SK-N-SH treated with all-trans-retinoic acid at 6 μM for 48 hours (cell line): Measurements from ENCODE around the gene FTO.

Experiments used
- ATAC-seq: fragments of 200-7000 bp; cut with Tn5 transposase; 3 replicates; pipeline ENCODE4 v1.9.1; 2020; ENCODE audit warnings: mild to moderate bottlenecking, moderate library complexity
- ARNTL ChIP-seq: fragments of 450-650 bp; formaldehyde crosslinking; IDR thresholded peaks from 2 replicates; pipeline ENCODE4 v1.5.0; 2020; ENCODE audit warnings: low read depth, mild to moderate bottlenecking, moderate library complexity, borderline replicate concordance
- CREB5 ChIP-seq: fragments of 250-450 bp; sonication (Bioruptor Pico); IDR thresholded peaks from 2 replicates; pipeline ENCODE4 v1.5.1; 2020; ENCODE audit warnings: low read depth, mild to moderate bottlenecking, moderate library complexity
- CSDC2 ChIP-seq: fragments of 250-450 bp; sonication (Bioruptor Pico); IDR thresholded peaks from 2 replicates; pipeline ENCODE4 v1.5.0; 2020; ENCODE audit warnings: mild to moderate bottlenecking, moderate library complexity
- CSRNP3 ChIP-seq: fragments of 250-450 bp; sonication (Bioruptor Pico); IDR thresholded peaks from 2 replicates; pipeline ENCODE4 v1.5.1; 2021; ENCODE audit warnings: mild to moderate bottlenecking, moderate library complexity
- GLIS3 ChIP-seq: fragments of 250-450 bp; sonication (Bioruptor Pico); IDR thresholded peaks from 2 replicates; pipeline ENCODE4 v1.5.0; 2020; ENCODE audit warnings: mild to moderate bottlenecking, moderate library complexity
- ISL1 ChIP-seq: fragments of 250-450 bp; sonication (Bioruptor Pico); IDR thresholded peaks from 2 replicates; pipeline ENCODE4 v2.1.2; 2022; ENCODE audit warnings: mild to moderate bottlenecking, moderate library complexity
- OSR1 ChIP-seq: fragments of 250-450 bp; sonication (Bioruptor Pico); IDR thresholded peaks from 2 replicates; pipeline ENCODE4 v1.8.0; 2022; ENCODE audit warnings: moderate library complexity, mild to moderate bottlenecking, inconsistent platforms
- PPARA ChIP-seq: fragments of 250-450 bp; sonication (Bioruptor Pico); IDR thresholded peaks from 2 replicates; pipeline ENCODE4 v1.5.0; 2020; ENCODE audit warnings: mild to moderate bottlenecking, borderline replicate concordance
- RARB ChIP-seq: fragments of 250-450 bp; sonication (Bioruptor Pico); IDR thresholded peaks from 2 replicates; pipeline ENCODE4 v1.8.0; 2021; ENCODE audit warnings: mild to moderate bottlenecking, moderate library complexity
- SNAI2 ChIP-seq: fragments of 250-450 bp; sonication (Bioruptor Pico); IDR thresholded peaks from 2 replicates; pipeline ENCODE4 v1.5.0; 2020; ENCODE audit warnings: mild to moderate bottlenecking, moderate library complexity
- TCF4 ChIP-seq: fragments of 250-450 bp; sonication (Bioruptor Pico); IDR thresholded peaks from 2 replicates; pipeline ENCODE4 v1.8.0; 2021; ENCODE audit warnings: mild to moderate bottlenecking, moderate library complexity, borderline replicate concordance
- TOX ChIP-seq: fragments of 250-450 bp; sonication (Bioruptor Pico); IDR thresholded peaks from 2 replicates; pipeline ENCODE4 v1.8.0; 2021; ENCODE audit warnings: mild to moderate bottlenecking, moderate library complexity, borderline replicate concordance
- ZC3H10 ChIP-seq: fragments of 250-450 bp; sonication (Bioruptor Pico); IDR thresholded peaks from 2 replicates; pipeline ENCODE4 v1.5.1; 2021; ENCODE audit warnings: mild to moderate bottlenecking, moderate library complexity
- ZFP3 ChIP-seq: fragments of 250-450 bp; sonication (Bioruptor Pico); IDR thresholded peaks from 2 replicates; pipeline ENCODE4 v1.5.0; 2020; ENCODE audit warnings: mild to moderate bottlenecking, moderate library complexity
- ZFP30 ChIP-seq: fragments of 450-650 bp; formaldehyde crosslinking; IDR thresholded peaks from 2 replicates; pipeline ENCODE4 v1.5.0; 2022; ENCODE audit warnings: mild to moderate bottlenecking, moderate library complexity
- ZNF70 ChIP-seq: fragments of 450-650 bp; formaldehyde crosslinking; IDR thresholded peaks from 2 replicates; pipeline ENCODE4 v1.5.0; 2020; ENCODE audit warnings: mild to moderate bottlenecking, moderate library complexity
- ZNF8 ChIP-seq: fragments of 450-650 bp; formaldehyde crosslinking; IDR thresholded peaks from 2 replicates; pipeline ENCODE4 v1.5.0; 2020; ENCODE audit warnings: mild to moderate bottlenecking, moderate library complexity
- TF ChIP-seq, protein P1 (sequence below): fragments of 250-450 bp; sonication (Bioruptor Pico); IDR thresholded peaks from 2 replicates; pipeline ENCODE4 v1.8.0; 2021; ENCODE audit warnings: low read depth, mild to moderate bottlenecking, moderate library complexity, borderline replicate concordance
- TF ChIP-seq, protein P2 (sequence below): fragments of 250-450 bp; sonication (Bioruptor Pico); IDR thresholded peaks from 2 replicates; pipeline ENCODE4 v1.8.0; 2020; ENCODE audit warnings: mild to moderate bottlenecking, moderate library complexity, borderline replicate concordance

The FTO gene

GRCh38 chr16:53839150-53839549 lies 135.2 kb downstream of the FTO start:
- no peak for ATAC-seq
- TF ChIP-seq ZFP30 (CRISPR knock-in tag) (no peak), ZC3H10 (no peak), GLIS3 (CRISPR knock-in tag) (no peak), CREB5 (CRISPR knock-in tag) (no peak)

DNA sequence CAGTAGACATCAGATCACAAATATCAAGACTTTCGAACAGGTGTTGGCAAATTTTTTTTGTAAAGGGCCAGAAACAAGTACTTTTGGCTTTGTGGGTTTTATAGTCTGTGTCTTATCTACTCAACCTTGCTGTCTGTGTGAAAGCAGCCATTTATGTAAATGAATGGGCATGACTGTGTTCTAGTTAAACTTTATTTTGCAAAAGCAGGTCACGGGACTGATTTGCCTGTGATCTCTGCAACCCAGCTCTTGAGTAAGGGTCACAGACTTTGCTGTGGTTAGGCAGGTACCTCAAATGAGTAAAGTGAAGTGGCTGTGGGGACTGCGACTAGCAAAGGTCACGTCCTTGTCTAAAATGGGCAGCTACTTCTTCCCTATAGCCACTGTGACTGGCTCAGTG lies 136.5 kb downstream of the FTO start:
- TF ChIP-seq SNAI2 (CRISPR knock-in tag) = no peak
- no peak for TF ChIP-seq ARNTL (CRISPR knock-in tag)
- no peak for TF ChIP-seq CREB5 (CRISPR knock-in tag)
- no peak for TF ChIP-seq CSRNP3
- TF ChIP-seq TOX (CRISPR knock-in tag) = no peak
- TF ChIP-seq CSDC2 (CRISPR knock-in tag) = no peak
- TF ChIP-seq ZFP3 (CRISPR knock-in tag) = no peak
- TF ChIP-seq PPARA (CRISPR knock-in tag) = no peak
- TF ChIP-seq ZFP30 (CRISPR knock-in tag) = no peak
- TF ChIP-seq, protein P1, sequence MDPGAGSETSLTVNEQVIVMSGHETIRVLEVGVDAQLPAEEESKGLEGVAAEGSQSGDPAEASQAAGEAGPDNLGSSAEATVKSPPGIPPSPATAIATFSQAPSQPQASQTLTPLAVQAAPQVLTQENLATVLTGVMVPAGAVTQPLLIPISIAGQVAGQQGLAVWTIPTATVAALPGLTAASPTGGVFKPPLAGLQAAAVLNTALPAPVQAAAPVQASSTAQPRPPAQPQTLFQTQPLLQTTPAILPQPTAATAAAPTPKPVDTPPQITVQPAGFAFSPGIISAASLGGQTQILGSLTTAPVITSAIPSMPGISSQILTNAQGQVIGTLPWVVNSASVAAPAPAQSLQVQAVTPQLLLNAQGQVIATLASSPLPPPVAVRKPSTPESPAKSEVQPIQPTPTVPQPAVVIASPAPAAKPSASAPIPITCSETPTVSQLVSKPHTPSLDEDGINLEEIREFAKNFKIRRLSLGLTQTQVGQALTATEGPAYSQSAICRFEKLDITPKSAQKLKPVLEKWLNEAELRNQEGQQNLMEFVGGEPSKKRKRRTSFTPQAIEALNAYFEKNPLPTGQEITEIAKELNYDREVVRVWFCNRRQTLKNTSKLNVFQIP (CRISPR knock-in tag) = no peak
- ATAC-seq = no peak

- no peak for ATAC-seq
Measured at GRCh38 chr16:53841884-53842283, 137.9 kb downstream of the FTO start.

More at GRCh38 chr16:53841884-53842283, 137.9 kb downstream of the FTO start:
- TF ChIP-seq ZNF8 (CRISPR knock-in tag) = no peak
- no peak for TF ChIP-seq CSDC2 (CRISPR knock-in tag)
- no peak for TF ChIP-seq SNAI2 (CRISPR knock-in tag)
- TF ChIP-seq, protein P2, sequence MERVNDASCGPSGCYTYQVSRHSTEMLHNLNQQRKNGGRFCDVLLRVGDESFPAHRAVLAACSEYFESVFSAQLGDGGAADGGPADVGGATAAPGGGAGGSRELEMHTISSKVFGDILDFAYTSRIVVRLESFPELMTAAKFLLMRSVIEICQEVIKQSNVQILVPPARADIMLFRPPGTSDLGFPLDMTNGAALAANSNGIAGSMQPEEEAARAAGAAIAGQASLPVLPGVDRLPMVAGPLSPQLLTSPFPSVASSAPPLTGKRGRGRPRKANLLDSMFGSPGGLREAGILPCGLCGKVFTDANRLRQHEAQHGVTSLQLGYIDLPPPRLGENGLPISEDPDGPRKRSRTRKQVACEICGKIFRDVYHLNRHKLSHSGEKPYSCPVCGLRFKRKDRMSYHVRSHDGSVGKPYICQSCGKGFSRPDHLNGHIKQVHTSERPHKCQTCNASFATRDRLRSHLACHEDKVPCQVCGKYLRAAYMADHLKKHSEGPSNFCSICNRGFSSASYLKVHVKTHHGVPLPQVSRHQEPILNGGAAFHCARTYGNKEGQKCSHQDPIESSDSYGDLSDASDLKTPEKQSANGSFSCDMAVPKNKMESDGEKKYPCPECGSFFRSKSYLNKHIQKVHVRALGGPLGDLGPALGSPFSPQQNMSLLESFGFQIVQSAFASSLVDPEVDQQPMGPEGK (CRISPR knock-in tag) = no peak
- TF ChIP-seq TOX (CRISPR knock-in tag) = no peak
- no peak for TF ChIP-seq CSRNP3
- no peak for TF ChIP-seq ZNF70 (CRISPR knock-in tag)
- TF ChIP-seq TCF4 = no peak
- no peak for TF ChIP-seq PPARA (CRISPR knock-in tag)
- no peak for TF ChIP-seq RARB
- TF ChIP-seq ARNTL (CRISPR knock-in tag) = no peak
- TF ChIP-seq ISL1 = no peak
- TF ChIP-seq OSR1 = no peak
- no peak for TF ChIP-seq CREB5 (CRISPR knock-in tag)
